MM.1S (cell line): ENCODE data around the gene THSD7B.

Experiments used
- DNase-seq: peaks from one replicate; pipeline ENCODE4 v3.0.0-alpha.2; 2015
- H2AFZ ChIP-seq: fragments of 300-600 bp; sonication (generic); 2 replicates; pipeline ENCODE4 v1.6.0; 2016; ENCODE audit warnings: antibody characterized with exemption, low read length
- H3F3A ChIP-seq: fragments of 300-600 bp; sonication (generic); 2 replicates; pipeline ENCODE4 v1.6.1; 2016; ENCODE audit warnings: mild to moderate bottlenecking, antibody characterized with exemption, low read length, moderate library complexity, mixed read lengths; ENCODE audit not compliant: insufficient read depth
- H3K27ac ChIP-seq: fragments of 300-600 bp; sonication (generic); 2 replicates; pipeline ENCODE4 v1.5.1; 2016; ENCODE audit warnings: mild to moderate bottlenecking, low read length
- H3K27me3 ChIP-seq: fragments of 300-600 bp; sonication (generic); replicated peaks from 2 replicates; pipeline ENCODE4 v1.6.0; 2016; ENCODE audit warnings: low read length; ENCODE audit not compliant: insufficient read depth
- H3K36me3 ChIP-seq: fragments of 300-600 bp; sonication (generic); replicated peaks from 2 replicates; pipeline ENCODE4 v1.6.1; 2016; ENCODE audit warnings: mild to moderate bottlenecking, low read length, mixed read lengths; ENCODE audit not compliant: insufficient read depth
- H3K4me1 ChIP-seq: fragments of 300-600 bp; sonication (generic); 2 replicates; pipeline ENCODE4 v1.6.1; 2016; ENCODE audit warnings: low read length, mixed read lengths
- H3K4me2 ChIP-seq: fragments of 300-600 bp; sonication (generic); 2 replicates; pipeline ENCODE4 v1.6.0; 2016; ENCODE audit warnings: low read depth, low read length
- H3K4me3 ChIP-seq: fragments of 300-600 bp; sonication (generic); 2 replicates; pipeline ENCODE4 v1.5.1; 2016; ENCODE audit warnings: low read length, mixed read lengths
- H3K79me2 ChIP-seq: fragments of 300-600 bp; sonication (generic); 2 replicates; pipeline ENCODE4 v1.6.1; 2016; ENCODE audit warnings: mixed run types, low read length, mixed read lengths
- H3K9ac ChIP-seq: fragments of 300-600 bp; sonication (generic); 2 replicates; pipeline ENCODE4 v1.6.1; 2016; ENCODE audit warnings: low read length, mixed read lengths
- H3K9me2 ChIP-seq: fragments of 300-600 bp; sonication (generic); replicated peaks from 2 replicates; pipeline ENCODE4 v1.6.1; 2016; ENCODE audit warnings: mild to moderate bottlenecking, low read length, mixed read lengths; ENCODE audit not compliant: insufficient read depth
- H3K9me3 ChIP-seq: fragments of 300-600 bp; sonication (generic); replicated peaks from 2 replicates; pipeline ENCODE4 v1.6.1; 2016; ENCODE audit warnings: mild to moderate bottlenecking, low read length, mixed read lengths; ENCODE audit not compliant: insufficient read depth
- H4K20me1 ChIP-seq: fragments of 300-600 bp; sonication (generic); 2 replicates; pipeline ENCODE4 v1.6.1; 2016; ENCODE audit warnings: mild to moderate bottlenecking, low read length, moderate library complexity, mixed read lengths; ENCODE audit not compliant: insufficient read depth
- CTCF ChIP-seq: fragments of 300-600 bp; sonication (generic); IDR thresholded peaks from 2 replicates; pipeline ENCODE4 v1.5.1; 2016; ENCODE audit warnings: antibody characterized with exemption, low read length, mixed read lengths
- EZH2 ChIP-seq: fragments of 300-600 bp; sonication (generic); optimal IDR thresholded peaks from 2 replicates; pipeline ENCODE3; 2017; ENCODE audit warnings: low read depth, mild to moderate bottlenecking, antibody characterized with exemption, low read length, mixed read lengths
- EZH2phosphoT487 ChIP-seq: fragments of 300-600 bp; sonication (generic); IDR thresholded peaks from 2 replicates; pipeline ENCODE4 v1.6.1; 2018; ENCODE audit warnings: antibody characterized with exemption, low read length

THSD7B gene

DNA sequence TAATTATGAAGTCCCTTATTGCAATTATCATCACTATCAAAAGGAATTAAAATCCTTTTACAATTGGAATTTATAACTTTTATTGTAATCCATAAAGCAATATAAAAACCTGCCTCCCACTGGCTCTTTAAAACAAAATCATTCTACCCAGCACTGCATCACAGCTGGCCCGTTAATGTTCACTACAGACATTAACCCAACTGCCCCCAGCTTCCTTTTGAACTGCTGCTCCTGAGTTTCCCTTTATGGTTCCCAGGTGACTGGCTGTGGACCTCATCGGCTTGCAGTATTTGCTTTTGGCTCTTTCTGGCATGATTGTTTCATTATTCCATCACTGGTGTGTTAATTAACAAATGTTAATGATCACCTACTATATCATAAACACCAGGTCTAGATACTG is 535.6 kb downstream of the THSD7B start:
- no peak for TF ChIP-seq EZH2phosphoT487
- no peak for TF ChIP-seq CTCF
- no peak for TF ChIP-seq EZH2
- H3K9ac ChIP-seq: no peak overlapping the region
- no peaks in the 10 kb centered on the region for H3K36me3 ChIP-seq
- DNase-seq: no peak
- no peaks in the 10 kb centered on the region for H3K4me1 ChIP-seq
- H3K9me3 ChIP-seq: no peaks in the 10 kb centered on the region
- H4K20me1 ChIP-seq: no peaks in the 10 kb centered on the region
- H3K9me2 ChIP-seq: no peaks in the 10 kb centered on the region
- H3K27ac ChIP-seq: no peak overlapping the region
- no peaks in the 10 kb centered on the region for H3F3A ChIP-seq
- no peaks in the 10 kb centered on the region for H3K79me2 ChIP-seq
- no peak overlapping the region for H2AFZ ChIP-seq
- no peak overlapping the region for H3K4me3 ChIP-seq
- no peaks in the 10 kb centered on the region for H3K27me3 ChIP-seq
- H3K4me2 ChIP-seq: no peak overlapping the region

GRCh38 chr2:137302957-137303356 is 537.6 kb downstream of the THSD7B start:
- Histone ChIP-seq H3K27me3 (no peaks in the 10 kb centered on the region), H3K27ac (no peak overlapping the region), H3K9me3 (no peaks in the 10 kb centered on the region), H3K9ac (no peak overlapping the region), H3K36me3 (no peaks in the 10 kb centered on the region), H4K20me1 (no peaks in the 10 kb centered on the region), H3K4me3 (no peak overlapping the region), H3K4me1 (no peaks in the 10 kb centered on the region), H3K79me2 (no peaks in the 10 kb centered on the region), H2AFZ (no peak overlapping the region), H3F3A (no peaks in the 10 kb centered on the region), H3K9me2 (no peaks in the 10 kb centered on the region), H3K4me2 (no peak overlapping the region)
- no peak for TF ChIP-seq CTCF
- TF ChIP-seq EZH2: no peak
- TF ChIP-seq EZH2phosphoT487: no peak
- DNase-seq: no peak

DNA sequence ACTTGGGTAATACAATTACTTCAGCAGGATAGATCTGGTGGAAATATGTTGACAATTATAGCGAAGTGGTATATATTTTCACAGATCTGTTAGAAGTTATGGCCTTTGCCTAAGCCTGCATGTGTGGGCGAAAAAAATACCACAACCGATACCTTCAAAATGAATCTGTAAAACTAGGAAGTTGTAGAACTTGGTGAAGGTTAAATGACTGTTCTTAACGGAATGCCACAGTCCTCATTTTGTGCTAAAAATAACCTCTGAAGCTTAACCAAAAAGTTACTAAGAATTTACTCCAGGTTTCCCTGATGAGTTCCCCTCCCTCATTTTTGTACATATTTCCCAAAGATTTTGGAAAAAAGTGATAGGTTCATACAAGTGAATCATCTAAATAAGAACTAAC is 550.7 kb downstream of the THSD7B start:
- H3K27me3 ChIP-seq: no peaks in the 10 kb centered on the region
- no peak overlapping the region for H3K4me3 ChIP-seq
- no peak overlapping the region for H3K4me2 ChIP-seq
- DNase-seq: no peak
- H4K20me1 ChIP-seq: no peaks in the 10 kb centered on the region
- no peaks in the 10 kb centered on the region for H3K9me2 ChIP-seq
- TF ChIP-seq EZH2phosphoT487 (no peak), CTCF (no peak)
- no peaks in the 10 kb centered on the region for H3K36me3 ChIP-seq
- H2AFZ ChIP-seq: no peak overlapping the region
- H3K9me3 ChIP-seq: no peaks in the 10 kb centered on the region
- H3K9ac ChIP-seq: no peak overlapping the region
- H3K79me2 ChIP-seq: no peaks in the 10 kb centered on the region
- H3K4me1 ChIP-seq: no peaks in the 10 kb centered on the region
- no peaks in the 10 kb centered on the region for H3F3A ChIP-seq
- no peak overlapping the region for H3K27ac ChIP-seq
